Stimulated activated CD4-positive, alpha-beta T cell treated with anti-CD3 and anti-CD28 coated beads, Interleukin-15, amount 100 ng/mL, for 48 hours (primary cell): ENCODE data around the gene CLDN5.
"Not testable (repeated sequence)": the region's sequence is repeated elsewhere in the genome, so short reads cannot be mapped to it uniquely, and the experiment has no call there.

Source experiments
- DNase-seq, 2 donors: peaks; one replicate each; pipeline ENCODE4 v3.0.0-alpha.2; 2020; ENCODE audit warnings: low read depth in 2 of 2

The CLDN5 gene

DNA sequence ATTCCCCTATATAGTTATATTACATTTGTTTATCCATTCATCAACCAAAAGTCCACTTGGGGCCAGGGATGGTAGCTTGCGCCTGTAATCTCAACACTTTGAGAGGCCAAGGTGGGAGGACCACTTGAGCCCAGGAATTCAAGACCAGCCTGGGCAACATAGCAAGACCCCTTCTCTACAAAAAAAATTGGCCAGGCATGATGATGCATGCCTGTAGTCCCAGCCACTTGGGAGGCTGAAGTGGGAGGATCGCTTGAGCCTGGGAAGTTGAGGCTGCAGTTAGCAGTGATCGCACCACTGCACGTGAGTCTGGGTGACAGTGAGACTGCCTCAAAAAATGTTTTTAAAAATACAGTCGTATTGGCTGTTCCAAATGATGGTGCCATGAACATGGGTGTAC is 24.2 kb upstream of the CLDN5 start:
- not testable (repeated sequence) for DNase-seq

DNA sequence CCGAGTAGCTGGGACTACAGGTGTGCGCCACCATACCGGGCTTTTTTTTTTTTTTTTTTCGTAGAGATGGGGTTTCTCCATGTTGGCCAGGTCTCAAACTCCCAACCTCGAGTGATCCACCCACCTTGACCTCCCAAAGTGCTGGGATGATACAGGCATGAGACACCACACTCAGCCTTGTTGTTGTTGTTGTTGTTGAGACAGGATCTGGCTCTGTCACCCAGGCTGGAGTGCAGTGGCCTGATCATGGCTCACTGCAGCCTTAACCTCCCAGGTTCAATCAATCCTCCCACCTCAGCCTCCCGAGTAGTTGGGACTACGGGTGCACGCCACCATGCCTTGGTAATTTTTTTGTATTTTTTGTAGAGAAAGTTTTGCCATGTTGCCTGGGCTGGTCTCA is 23.4 kb upstream of the CLDN5 start:
- DNase-seq: no peak

DNA sequence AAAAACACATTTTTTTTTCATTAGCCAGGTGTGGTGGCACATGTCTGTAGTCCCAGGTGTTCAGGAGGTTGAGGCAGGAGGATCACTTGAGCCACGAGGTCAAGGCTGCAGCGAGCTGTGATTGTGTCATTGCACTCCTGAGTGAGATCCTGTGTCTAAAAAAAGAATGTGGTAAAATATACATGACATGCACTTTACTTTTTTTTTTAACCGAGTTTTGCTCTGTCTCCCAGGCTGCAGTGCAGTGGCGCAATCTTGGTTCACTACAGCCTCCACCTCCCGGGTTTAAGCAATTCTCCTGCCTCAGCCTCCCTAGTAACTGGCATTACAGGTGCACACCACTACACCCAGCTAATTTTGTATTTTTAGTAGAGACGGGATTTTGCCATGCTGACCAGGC is 22.5 kb upstream of the CLDN5 start:
- no peak for DNase-seq

DNA sequence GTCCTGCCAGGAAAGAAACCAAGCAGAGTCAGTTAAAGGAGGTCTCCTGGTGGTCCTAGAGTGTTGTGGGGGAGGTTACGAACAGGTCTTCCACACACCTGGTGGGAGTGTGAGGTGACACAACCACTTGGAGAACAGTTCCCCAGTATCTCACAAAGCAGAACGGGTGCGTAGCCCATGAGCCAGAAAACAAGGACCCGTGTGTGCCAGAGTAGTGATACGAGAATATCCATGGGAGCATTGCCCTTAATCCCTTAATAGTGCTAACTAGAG is 21.7 kb upstream of the CLDN5 start:
- no peak for DNase-seq

DNA sequence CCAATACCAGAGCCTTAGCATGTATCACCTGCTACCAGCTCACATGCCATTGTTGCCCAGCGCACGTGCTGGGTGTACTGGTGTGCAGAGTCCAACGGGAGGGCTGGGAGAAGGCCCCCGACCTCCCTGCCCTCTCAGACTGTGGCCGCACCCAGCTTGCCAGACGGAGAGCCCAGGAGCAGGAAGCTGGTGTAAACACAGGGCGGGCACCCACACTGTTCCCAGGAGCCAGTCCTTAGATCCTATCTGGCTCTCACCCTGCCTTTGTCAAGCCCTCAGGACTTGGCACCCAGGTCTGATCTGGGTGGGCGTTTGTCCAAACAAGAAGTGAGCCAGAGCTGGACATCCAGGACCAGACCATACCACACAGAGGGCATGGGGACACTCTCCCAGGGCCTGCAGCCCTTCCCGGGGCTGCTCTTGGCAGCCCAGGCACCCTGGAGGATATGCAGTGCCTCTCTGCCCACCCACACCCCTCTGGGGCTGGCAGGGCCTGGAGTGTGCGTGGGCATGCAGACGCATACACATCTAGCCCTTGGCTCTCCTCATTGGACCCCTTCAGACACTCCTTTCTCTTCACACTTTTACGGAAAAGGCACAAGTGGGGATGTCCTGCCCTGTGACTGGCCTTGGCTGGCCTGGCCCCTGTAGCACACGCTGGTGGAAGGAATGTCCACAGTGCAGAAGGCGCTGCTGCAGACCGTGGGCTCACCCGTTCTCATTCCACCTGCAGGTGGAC is 19.9 kb upstream of the CLDN5 start:
- no peak for DNase-seq

DNA sequence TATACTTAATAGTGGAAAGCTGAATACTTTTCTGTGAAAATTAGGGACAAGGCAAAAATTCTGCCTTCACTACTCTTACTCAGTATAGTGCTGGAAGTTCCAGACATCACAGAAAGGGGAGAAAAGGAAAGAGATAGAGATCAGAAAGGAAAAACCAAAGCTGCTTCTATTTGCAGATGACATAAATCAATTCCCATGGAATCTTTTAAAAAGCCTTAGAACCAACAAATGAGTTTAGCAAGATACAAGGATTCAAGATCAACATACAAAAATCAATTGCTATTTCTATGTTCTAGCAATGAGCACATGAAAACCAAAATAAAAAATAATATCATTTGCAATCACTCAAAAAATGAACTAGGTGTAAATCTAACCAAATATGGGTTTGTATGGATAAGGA is 16.2 kb upstream of the CLDN5 start:
- DNase-seq: no peak

DNA sequence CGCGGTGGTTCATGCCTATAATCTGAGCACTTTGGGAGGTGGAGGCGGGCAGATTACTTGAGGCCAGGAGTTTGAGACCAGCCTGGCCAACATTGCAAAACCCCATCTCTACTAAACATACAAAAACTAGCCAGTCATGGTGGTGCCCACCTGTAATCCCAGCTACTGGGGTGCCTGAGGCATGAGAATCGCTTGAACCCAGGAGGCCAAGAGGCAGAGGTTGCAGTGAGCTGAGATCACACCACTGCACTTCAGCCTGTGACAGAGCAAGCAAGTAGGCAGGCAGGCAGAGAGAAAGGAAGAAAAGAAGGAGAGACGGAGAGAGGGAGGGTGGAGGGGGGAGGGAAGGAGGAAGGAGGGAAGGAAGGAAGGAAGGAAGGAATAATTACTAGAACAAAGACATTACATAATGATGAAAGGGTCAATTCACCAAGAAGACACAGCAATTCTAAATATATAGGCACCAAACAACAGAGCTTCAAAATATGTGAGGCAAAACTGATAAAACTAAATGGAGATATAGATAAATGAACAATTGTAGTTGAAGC is 13.8 kb upstream of the CLDN5 start:
- DNase-seq: no peak

DNA sequence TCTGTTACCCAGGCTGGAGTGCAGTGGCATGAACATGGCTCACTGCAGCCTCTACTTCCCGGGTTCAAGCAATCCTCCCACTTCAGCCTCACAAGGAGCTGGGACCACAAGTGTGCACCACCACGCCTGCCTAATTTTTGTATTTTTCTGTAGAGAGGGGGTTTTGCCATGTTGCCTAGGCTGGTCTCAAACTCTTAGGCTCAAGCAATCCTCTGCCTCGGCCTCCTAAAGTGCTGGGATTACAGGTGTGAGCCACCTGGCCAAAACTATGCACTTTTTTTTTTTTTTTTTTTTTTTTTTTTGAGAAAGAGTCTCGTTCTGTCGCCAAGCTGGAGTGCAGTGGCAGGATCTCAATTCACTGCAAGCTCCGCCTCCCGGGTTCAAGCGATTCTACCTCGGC is 12.4 kb upstream of the CLDN5 start:
- no peak for DNase-seq

DNA sequence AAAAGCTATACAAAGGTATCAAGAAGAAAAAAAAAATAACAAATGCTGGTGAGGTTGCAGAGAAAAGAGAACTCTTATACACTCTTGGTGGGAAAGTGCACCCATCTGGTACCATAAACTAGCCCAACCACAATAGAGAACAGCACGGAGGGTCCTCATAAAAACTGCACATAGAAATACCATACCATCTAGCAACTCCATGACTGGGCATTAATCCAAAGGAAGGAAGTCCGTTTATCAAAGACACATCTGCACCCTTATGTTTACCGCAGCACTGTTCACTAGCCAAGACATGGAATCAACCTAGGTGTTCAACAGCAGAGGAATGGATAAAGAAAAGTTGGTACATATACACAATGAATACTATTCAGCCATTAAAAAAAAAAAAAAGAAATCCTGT is 10.8 kb upstream of the CLDN5 start:
- no peak for DNase-seq

DNA sequence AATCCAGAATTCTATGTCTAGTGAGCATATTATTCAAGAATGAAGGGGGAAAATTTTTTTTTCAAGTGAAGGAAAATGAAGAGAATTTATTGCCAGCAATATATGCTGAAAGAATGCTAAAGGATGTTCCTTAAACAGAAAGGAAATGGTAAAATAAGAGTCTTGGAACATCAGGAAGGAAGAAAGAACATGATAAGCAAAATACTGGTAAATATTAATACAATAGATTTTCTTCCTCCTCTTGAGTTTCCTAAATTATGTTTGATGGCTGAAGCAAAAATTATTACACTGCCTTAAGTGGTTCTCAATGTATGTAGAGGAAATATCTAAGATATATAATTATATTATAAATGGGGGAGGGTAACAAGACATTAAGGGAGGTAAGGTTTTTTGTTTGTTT is 9.6 kb upstream of the CLDN5 start:
- no peak for DNase-seq

DNA sequence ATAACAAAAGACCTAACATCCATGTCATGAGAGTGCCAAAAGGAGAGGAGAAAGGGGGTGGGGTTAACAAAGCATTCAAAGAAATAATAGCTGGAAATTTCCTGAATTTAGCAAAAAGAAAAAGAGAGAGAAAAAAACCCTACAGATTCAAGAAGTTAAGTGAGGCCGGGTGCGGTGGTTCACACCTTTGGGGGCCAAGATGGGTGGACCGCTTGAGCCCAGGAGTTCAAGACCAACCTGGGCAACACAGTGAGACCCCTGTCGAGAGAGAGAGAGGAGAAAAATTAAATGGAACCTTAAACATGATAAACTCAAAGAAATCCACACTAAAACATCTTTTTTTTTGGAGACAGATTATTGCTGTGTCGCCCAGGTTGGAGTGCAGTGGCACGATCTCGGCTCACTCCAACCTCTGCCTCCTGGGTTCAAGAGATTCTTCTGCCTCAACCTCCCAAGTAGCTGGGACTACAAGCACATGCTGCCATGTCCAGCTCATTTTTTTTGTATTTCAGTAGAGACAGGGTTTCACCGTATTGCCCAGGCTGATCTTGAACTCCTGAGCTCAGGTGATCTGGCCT is 8.9 kb upstream of the CLDN5 start:
- no peak for DNase-seq

DNA sequence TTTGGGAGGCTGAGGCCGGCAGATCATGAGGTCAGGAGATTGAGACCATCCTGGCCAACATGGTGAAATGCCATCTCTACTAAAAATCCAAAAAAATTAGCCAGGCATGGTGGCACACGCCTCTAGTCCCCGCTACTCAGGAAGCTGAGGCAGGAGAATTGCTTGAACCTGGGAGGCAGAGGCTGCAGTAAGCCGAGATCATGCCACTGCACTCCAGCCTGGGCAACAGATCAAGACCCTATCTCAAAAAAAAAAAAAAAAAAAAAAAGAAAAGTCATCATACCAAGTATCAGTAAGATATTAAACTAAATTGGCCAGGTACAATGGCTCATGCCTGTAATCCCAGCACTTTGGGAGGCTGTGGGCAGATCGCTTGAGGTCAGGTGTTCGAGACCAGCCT is 7.1 kb upstream of the CLDN5 start:
- DNase-seq: not testable (repeated sequence)

DNA sequence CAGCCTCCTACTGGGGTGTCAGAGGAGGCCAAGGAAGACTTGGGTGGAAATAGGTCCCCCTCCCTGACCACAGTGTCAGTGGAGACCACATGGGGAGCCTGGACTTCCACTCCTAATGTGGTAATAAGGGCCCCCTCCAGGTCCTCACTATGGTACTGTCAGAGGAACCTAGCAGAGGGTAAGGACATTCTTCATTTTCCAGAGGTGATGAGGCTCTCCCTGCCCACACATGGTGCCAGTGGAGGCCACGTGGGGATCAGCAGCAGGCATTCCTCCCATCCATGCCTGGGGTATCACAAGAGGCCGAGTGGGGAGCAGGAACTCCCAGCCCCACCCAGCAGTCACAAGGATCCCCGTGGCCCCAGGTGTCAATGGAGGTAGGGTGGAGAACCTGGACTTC is 6.5 kb upstream of the CLDN5 start:
- DNase-seq: no peak

DNA sequence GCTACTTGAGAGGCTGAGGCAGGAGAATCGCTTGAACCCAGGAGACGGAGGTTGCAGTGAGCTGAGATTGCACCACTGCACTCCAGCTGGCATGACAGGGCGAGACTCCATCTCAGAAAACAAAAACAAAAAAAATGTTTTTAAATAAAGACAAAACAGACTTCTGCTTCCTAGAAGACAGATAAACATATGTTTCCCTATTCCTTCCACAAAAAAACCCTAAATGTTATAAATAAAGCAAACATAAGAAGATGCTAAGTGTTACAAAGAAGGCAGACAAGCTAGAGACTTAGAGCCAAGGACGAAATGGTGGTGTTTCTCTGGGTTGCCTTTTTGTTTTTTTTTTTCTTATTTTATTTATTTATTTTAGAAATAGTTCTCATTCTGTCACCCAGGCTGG is 5.6 kb upstream of the CLDN5 start:
- no peak for DNase-seq

DNA sequence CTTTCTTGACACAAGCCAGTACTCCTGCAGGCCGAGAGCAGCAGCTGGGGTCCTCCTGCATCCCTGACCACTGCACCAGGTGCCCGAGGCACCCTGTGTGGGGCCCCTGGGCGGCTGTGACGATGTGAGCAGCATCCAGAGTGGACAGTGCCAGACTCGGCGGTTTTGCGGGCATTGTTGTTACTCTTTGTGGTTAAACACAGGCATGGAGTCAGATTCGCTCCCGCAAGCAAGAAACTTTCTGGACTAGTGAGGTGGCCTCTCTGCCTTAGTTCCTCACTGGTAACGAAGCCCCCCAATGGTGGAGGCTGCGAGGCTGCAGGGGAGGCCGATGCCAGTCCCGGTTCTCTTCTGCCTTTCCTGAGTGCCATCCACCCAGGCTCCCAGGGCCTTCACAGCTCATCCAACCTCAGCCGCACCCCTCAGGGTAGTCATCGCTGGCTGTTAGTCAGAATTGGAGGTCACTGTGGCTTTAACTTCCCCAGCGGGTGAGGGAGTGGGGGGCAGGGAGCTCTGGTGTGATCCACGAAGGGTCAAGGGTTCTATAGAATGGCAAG is 3.7 kb upstream of the CLDN5 start:
- no peak for DNase-seq

DNA sequence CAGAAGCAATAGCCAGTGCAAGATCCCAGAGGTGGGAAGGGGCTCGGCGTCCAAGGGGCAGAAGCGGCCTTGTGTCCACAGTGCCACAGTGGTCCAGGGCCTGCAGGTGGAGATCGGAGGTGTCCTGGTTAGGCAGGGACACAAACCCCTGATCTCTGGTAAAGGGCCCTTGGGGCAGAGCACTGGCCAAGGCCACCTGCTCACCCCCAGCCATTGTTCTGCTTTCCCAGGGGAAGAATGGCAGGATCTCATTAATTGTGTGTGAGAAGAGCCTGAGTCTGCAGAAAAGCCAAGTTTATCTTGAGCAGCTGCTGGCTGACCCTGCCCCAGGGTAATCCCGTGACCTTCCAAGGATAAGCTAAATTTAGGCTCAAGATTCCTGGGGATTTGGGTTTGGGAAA is 3.1 kb upstream of the CLDN5 start:
- DNase-seq: no peak

DNA sequence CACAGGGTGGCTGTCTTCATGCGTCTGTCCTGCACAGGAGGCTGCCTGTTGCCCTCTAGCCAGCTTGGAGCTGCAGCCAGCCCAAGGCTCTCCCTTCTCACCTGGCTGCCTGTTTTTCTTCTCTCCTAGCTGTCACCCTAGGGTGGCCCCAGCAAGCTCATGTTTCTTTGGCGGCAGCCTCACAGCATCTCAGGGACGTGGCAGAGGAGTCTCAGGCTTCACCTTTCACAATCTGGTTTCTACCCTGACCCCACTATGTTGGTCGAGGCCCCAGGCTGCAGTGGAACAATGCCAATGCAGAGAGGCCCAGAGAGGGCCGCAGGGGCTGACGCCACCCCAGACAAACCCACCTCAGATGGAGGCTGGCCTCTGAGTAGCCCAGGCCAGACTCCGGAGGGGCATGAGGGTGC is 2.5 kb upstream of the CLDN5 start:
- no peak for DNase-seq

DNA sequence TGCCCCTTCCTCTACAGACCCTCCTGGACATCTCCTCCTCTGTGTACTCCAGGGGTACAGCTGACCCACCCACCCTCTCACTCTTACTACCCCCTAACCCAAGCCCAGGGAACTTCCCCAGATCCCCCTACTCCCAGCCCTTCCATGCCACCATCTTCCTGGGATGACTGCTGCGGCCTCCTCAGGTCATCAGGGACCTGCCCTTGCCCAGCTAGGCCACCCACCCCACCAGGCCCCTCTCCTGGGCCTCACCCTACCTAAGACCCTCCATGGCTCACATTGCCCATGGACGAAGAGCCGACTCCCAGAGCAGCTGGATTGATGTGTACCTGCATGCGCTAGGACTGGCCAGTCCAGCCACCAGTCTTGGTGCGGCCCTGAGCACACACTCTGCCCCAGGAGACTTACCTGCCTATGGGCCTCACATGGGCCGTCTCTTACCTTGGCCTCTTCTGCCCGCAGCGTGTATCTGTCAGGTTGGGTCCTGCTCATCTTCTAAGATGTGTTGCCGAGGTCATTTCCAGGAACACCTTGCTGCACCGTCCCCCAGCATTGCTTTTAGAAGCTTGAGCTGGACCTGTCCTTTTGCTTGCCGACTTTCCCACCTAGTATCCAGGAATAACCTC is 2.0 kb upstream of the CLDN5 start:
- no peak for DNase-seq

DNA sequence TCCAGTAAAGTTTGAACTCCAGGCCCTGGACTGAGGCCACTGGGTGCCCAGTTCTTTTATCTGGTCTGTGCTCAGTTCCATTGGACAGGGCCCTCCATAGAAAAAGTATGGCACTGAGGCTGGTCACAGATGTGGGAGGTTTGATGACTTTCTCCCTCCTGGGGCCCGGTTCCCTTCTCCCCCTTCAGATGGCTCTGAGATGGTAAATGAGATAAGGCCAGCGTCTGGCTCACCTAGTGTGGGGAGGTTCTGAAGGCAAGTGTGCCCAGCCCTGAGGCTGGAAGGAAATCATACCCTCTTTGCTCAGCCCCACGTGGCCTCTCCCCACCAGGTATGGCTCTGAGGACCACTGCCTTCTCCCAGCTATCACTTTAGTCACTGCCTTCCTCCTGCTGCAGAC is 1.5 kb upstream of the CLDN5 start:
- DNase-seq: no peak

DNA sequence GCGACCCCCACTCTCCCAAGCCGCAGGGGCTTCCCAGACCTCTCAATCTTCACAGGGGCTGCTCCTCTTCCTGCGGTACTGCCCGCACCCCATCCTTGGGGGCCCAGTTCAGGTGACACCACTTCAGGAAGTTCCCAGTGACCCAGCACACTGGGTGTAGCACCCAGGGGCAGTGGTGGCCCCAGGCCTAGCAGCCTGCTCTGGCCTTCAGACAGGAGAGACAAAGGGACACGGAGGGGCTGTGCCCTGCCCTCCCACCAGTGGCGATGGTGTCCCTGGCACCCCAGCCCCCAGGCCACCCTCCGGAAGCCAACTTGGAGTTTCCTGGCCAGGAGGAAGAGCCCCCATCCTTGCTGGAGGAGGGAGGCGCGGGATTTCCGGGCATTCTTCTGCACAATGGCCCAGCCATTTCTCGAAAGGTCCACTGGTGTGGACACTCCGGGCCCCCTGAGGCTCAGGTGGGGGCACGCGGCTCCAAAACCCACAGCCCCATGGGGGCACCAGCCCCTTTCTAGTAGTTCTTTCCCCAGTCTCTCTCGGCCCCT is 978 bp upstream of the CLDN5 start:
- no peak for DNase-seq

DNA sequence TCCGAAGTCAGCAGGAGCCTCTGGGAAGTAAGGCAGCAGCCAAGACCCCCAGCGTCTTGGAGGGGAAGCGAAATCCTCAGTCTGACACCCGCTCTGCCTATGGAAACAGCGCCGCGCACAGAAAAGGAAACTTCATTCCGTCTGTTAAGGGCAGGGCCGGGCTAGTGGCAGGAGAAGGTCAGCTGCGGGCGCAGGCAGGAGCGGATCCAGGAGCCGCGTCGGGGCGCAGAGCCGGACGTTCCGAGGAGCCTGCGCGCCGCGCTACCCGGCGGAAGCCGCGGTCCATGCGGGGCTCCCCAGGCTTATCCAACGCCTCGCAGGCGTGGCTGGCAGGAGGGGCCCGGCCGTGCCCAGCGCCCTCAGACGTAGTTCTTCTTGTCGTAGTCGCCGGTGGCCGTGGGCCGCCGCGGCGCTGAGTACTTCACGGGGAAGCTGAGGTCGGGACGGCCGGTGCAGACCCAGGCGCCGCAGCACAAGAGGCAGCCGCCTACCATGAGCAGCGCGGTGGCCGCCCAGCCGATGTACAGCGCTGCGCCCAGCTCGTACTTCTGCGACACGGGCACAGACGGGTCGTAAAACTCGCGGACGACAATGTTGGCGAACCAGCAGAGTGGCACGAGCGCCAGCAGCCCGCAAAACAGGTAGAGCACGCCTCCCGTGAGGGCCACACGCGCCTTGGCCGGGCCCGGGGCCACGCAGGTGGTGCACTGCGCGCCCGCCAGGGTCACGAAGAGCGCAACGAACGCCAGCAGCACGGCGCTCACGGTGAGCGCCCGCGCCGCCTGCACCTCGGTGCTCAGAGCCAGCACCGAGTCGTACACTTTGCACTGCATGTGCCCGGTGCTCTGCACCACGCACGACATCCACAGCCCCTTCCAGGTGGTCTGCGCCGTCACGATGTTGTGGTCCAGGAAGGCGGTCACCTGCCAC is 705 bp downstream of the CLDN5 start:
- no peak for DNase-seq

DNA sequence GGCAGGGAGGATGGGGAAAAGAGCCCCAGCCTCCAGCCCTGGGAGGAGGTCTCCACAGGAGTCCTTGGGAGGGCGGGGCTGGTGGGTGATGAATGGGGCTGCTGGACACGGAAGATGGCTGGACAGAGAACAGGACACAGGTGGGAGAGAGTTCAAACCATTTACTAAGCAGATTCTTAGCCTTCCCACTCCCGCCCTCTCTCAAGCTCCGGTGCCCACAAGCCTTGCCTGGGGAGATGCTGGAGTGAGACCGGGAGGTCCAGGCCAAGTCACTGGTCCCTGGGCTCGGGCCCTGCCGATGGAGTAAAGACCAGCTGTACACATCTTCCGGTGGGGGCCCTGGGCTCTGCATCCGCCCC is 1.4 kb downstream of the CLDN5 start:
- DNase-seq: no peak
